Frontal cortex (tissue), 4 donors: Measurements from ENCODE around the gene OSBPL1A. TPM values are rescaled to one million over a fixed set of nuclear protein-coding genes. Genes with fewer than 3 reads are reported as not detected.

Experiments used
- DNase-seq, 2 donors: peaks; one replicate each; pipeline ENCODE4 v3.0.0; 2012; ENCODE audit warnings: low spot score in 2 of 2
- FAIRE-seq: peaks from 2 replicates; lab custom pipeline; 2012; peaks lifted over from hg19 to GRCh38; lab: Jason Lieb, UNC
- total RNA-seq: library from RNA; depleted of rRNA; stranded (reverse); fragments of >200 nt; gene quantifications from one replicate; pipeline ENCODE4 v1.2.3, GENCODE V29; 2014
- donor health status: control.
- donor health status: control.
- donor health status: control.

Gene OSBPL1A
- total RNA-seq, 1 donor from 2014 or later = 42.8 TPM

GRCh38 chr18:24234330-24234729 is 163.3 kb downstream of the OSBPL1A start:
- no peak for FAIRE-seq
- DNase-seq = no peak

- DNase-seq = no peak
Observed at GRCh38 chr18:24232800-24233199, 164.8 kb downstream of the OSBPL1A start.

GRCh38 chr18:24231773-24232735 is 165.6 kb downstream of the OSBPL1A start:
- FAIRE-seq (no peak), DNase-seq (no peak)

More at GRCh38 chr18:24232800-24233199, 164.8 kb downstream of the OSBPL1A start:
- no peak for FAIRE-seq

GRCh38 chr18:24230766-24231165 is 166.9 kb downstream of the OSBPL1A start:
- FAIRE-seq = no peak
- DNase-seq = no peak

GRCh38 chr18:24228667-24229041 is 169.0 kb downstream of the OSBPL1A start:
- DNase-seq (no peak), FAIRE-seq (no peak)

GRCh38 chr18:24227977-24228666 is 169.5 kb downstream of the OSBPL1A start:
- no peak for DNase-seq
- FAIRE-seq = no peak

- DNase-seq (no peak), FAIRE-seq (no peak)
Observed at GRCh38 chr18:24220318-24220688, 177.3 kb downstream of the OSBPL1A start.

GRCh38 chr18:24219561-24220317 is 177.9 kb downstream of the OSBPL1A start:
- FAIRE-seq (no peak), DNase-seq (no peak)

- DNase-seq (no peak), FAIRE-seq (no peak)
Observed at GRCh38 chr18:24214913-24215312, 182.7 kb downstream of the OSBPL1A start.

GRCh38 chr18:24214144-24214543 is 183.5 kb downstream of the OSBPL1A start:
- no peak for FAIRE-seq
- no peak for DNase-seq

GRCh38 chr18:24212939-24213338 is 184.7 kb downstream of the OSBPL1A start:
- FAIRE-seq = no peak
- no peak for DNase-seq

GRCh38 chr18:24209558-24209957 is 188.1 kb downstream of the OSBPL1A start:
- no peak for DNase-seq
- FAIRE-seq = no peak

GRCh38 chr18:24208270-24209035 is 189.2 kb downstream of the OSBPL1A start:
- no peak for DNase-seq
- no peak for FAIRE-seq

- FAIRE-seq = no peak
- no peak for DNase-seq
Observed at GRCh38 chr18:24204904-24205303, 192.7 kb downstream of the OSBPL1A start.

- FAIRE-seq (no peak), DNase-seq (no peak)
Observed at GRCh38 chr18:24201699-24202687, 195.6 kb downstream of the OSBPL1A start.

GRCh38 chr18:24200494-24201290 is 196.9 kb downstream of the OSBPL1A start:
- DNase-seq = no peak
- peak; percentile 40 for FAIRE-seq

GRCh38 chr18:24199372-24199962 is 198.2 kb downstream of the OSBPL1A start:
- FAIRE-seq = no peak
- DNase-seq = no peak
